Measurements from ENCODE around the gene KIF1B.

DNA sequence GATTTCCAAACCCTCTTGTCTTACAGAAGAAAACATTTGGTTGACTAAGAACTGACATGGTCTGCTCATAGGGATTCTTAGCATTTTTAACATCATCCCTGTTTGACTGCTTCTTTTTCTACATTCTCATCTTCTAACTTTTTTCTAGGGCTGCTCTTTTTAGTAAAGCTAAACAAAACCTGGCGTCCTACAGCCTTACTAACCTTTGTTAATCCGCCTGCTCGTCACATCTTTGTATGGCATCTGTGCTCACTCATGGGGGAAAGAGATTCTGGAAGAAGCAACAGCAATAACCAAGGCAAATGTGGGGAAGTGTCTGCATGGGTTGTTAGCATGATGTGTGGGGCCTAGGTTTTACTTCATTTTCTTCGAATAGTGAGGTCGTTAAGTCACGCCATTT, 92.0 kb downstream of the KIF1B start:
- TF ChIP-seq, protein P1, sequence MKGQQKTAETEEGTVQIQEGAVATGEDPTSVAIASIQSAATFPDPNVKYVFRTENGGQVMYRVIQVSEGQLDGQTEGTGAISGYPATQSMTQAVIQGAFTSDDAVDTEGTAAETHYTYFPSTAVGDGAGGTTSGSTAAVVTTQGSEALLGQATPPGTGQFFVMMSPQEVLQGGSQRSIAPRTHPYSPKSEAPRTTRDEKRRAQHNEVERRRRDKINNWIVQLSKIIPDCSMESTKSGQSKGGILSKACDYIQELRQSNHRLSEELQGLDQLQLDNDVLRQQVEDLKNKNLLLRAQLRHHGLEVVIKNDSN (CRISPR knock-in tag; IDR thresholded peaks at IDR 0.05), result no peak
- TF ChIP-seq, protein P2, sequence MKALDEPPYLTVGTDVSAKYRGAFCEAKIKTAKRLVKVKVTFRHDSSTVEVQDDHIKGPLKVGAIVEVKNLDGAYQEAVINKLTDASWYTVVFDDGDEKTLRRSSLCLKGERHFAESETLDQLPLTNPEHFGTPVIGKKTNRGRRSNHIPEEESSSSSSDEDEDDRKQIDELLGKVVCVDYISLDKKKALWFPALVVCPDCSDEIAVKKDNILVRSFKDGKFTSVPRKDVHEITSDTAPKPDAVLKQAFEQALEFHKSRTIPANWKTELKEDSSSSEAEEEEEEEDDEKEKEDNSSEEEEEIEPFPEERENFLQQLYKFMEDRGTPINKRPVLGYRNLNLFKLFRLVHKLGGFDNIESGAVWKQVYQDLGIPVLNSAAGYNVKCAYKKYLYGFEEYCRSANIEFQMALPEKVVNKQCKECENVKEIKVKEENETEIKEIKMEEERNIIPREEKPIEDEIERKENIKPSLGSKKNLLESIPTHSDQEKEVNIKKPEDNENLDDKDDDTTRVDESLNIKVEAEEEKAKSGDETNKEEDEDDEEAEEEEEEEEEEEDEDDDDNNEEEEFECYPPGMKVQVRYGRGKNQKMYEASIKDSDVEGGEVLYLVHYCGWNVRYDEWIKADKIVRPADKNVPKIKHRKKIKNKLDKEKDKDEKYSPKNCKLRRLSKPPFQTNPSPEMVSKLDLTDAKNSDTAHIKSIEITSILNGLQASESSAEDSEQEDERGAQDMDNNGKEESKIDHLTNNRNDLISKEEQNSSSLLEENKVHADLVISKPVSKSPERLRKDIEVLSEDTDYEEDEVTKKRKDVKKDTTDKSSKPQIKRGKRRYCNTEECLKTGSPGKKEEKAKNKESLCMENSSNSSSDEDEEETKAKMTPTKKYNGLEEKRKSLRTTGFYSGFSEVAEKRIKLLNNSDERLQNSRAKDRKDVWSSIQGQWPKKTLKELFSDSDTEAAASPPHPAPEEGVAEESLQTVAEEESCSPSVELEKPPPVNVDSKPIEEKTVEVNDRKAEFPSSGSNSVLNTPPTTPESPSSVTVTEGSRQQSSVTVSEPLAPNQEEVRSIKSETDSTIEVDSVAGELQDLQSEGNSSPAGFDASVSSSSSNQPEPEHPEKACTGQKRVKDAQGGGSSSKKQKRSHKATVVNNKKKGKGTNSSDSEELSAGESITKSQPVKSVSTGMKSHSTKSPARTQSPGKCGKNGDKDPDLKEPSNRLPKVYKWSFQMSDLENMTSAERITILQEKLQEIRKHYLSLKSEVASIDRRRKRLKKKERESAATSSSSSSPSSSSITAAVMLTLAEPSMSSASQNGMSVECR (CRISPR knock-in tag; IDR thresholded peaks at IDR 0.05; ENCODE audit: borderline replicate concordance), result no peak
- TF ChIP-seq, protein P3, sequence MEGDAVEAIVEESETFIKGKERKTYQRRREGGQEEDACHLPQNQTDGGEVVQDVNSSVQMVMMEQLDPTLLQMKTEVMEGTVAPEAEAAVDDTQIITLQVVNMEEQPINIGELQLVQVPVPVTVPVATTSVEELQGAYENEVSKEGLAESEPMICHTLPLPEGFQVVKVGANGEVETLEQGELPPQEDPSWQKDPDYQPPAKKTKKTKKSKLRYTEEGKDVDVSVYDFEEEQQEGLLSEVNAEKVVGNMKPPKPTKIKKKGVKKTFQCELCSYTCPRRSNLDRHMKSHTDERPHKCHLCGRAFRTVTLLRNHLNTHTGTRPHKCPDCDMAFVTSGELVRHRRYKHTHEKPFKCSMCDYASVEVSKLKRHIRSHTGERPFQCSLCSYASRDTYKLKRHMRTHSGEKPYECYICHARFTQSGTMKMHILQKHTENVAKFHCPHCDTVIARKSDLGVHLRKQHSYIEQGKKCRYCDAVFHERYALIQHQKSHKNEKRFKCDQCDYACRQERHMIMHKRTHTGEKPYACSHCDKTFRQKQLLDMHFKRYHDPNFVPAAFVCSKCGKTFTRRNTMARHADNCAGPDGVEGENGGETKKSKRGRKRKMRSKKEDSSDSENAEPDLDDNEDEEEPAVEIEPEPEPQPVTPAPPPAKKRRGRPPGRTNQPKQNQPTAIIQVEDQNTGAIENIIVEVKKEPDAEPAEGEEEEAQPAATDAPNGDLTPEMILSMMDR (IDR thresholded peaks at IDR 0.05), result no peak
- no peak for TF ChIP-seq ZNF671 (CRISPR knock-in tag; IDR thresholded peaks at IDR 0.05)
- TF ChIP-seq ZNF512 (CRISPR knock-in tag; IDR thresholded peaks at IDR 0.05; ENCODE audit: borderline replicate concordance), result no peak
- TF ChIP-seq SP1 (CRISPR knock-in tag; conservative IDR thresholded peaks at IDR 0.05), result no peak
- no peak for TF ChIP-seq ATF6 (CRISPR knock-in tag; IDR thresholded peaks at IDR 0.05)
- no peak for TF ChIP-seq IRF2 (CRISPR knock-in tag; IDR thresholded peaks at IDR 0.05; ENCODE audit: borderline replicate concordance, low read depth)
- TF ChIP-seq E2F4 (CRISPR knock-in tag; IDR thresholded peaks at IDR 0.05; ENCODE audit: borderline replicate concordance, low read depth), result no peak
- TF ChIP-seq ESRRA (CRISPR knock-in tag; IDR thresholded peaks at IDR 0.05; ENCODE audit: borderline replicate concordance), result no peak
- TF ChIP-seq PRDM15 (CRISPR knock-in tag; IDR thresholded peaks at IDR 0.05), result no peak
- no peak for TF ChIP-seq ZNF396 (CRISPR knock-in tag; IDR thresholded peaks at IDR 0.05; ENCODE audit: borderline replicate concordance)
